PC-3 (cell line): ENCODE measurements around the gene SLC6A3.

Experiments used
- CTCF ChIP-seq: fragments of 300-600 bp; sonication (generic); conservative IDR thresholded peaks from 2 replicates; pipeline ENCODE4 v1.5.1; 2017; ENCODE audit warnings: antibody characterized with exemption, low read depth, mild to moderate bottlenecking, low read length
- EZH2 ChIP-seq: fragments of 300-600 bp; sonication (generic); IDR thresholded peaks from one replicate; pipeline ENCODE4 v1.6.1; 2017; ENCODE audit warnings: antibody characterized with exemption, mild to moderate bottlenecking, low read length; ENCODE audit not compliant: unreplicated experiment
- EZH2phosphoT487 ChIP-seq: fragments of 300-600 bp; sonication (generic); IDR thresholded peaks from 2 replicates; pipeline ENCODE4 v1.6.1; 2018; ENCODE audit warnings: mild to moderate bottlenecking, antibody characterized with exemption, low read length, borderline replicate concordance

- TF ChIP-seq CTCF (no peak), EZH2 (no peak), EZH2phosphoT487 (no peak)
Observed at GRCh38 chr5:1413611-1414241, 31.5 kb downstream of the SLC6A3 start.
